OCI-LY1 (cell line): ENCODE data around the gene DICER1.

Source experiments
- H2AFZ ChIP-seq: fragments of 200-600 bp; sonication (generic), shearing (Covaris generic); 2 replicates; pipeline ENCODE4 v1.6.0; 2014; ENCODE audit warnings: antibody characterized with exemption, mild to moderate bottlenecking, low read length
- H3F3A ChIP-seq: fragments of 200-600 bp; sonication (generic), shearing (Covaris generic); 2 replicates; pipeline ENCODE4 v1.6.0; 2014; ENCODE audit warnings: mild to moderate bottlenecking, antibody characterized with exemption, low read length, moderate library complexity; ENCODE audit not compliant: insufficient read depth
- H3K27ac ChIP-seq: fragments of 200-600 bp; sonication (generic); 2 replicates; pipeline ENCODE4 v1.5.1; 2014; ENCODE audit warnings: low read length, mixed run types, mild to moderate bottlenecking, low read depth; ENCODE audit not compliant: poor library complexity, severe bottlenecking
- H3K27me3 ChIP-seq: fragments of 200-600 bp; sonication (generic); 2 replicates; pipeline ENCODE4 v1.6.0; 2014; ENCODE audit warnings: antibody characterized with exemption, mild to moderate bottlenecking, low read length, moderate library complexity; ENCODE audit not compliant: insufficient read depth
- H3K36me3 ChIP-seq: fragments of 200-600 bp; sonication (generic); 2 replicates; pipeline ENCODE4 v1.6.1; 2014; ENCODE audit warnings: mild to moderate bottlenecking, antibody characterized with exemption, low read length, moderate library complexity, mixed read lengths; ENCODE audit not compliant: insufficient read depth
- H3K4me1 ChIP-seq: fragments of 200-600 bp; sonication (generic); 2 replicates; pipeline ENCODE4 v1.5.1; 2014; ENCODE audit warnings: mild to moderate bottlenecking, low read length, moderate library complexity; ENCODE audit not compliant: insufficient read depth, severe bottlenecking
- H3K4me2 ChIP-seq: fragments of 200-600 bp; sonication (generic), shearing (Covaris generic); 2 replicates; pipeline ENCODE4 v1.6.1; 2014; ENCODE audit warnings: low read length
- H3K4me3 ChIP-seq: fragments of 200-600 bp; sonication (generic); 2 replicates; pipeline ENCODE4 v1.5.1; 2014; ENCODE audit warnings: low read length, low read depth, mild to moderate bottlenecking, mixed read lengths; ENCODE audit not compliant: poor library complexity, severe bottlenecking
- H3K79me2 ChIP-seq: fragments of 200-600 bp; shearing (Covaris generic); 2 replicates; pipeline ENCODE4 v1.6.1; 2016; ENCODE audit warnings: mixed run types, low read length, mixed read lengths; ENCODE audit not compliant: insufficient read depth
- H3K9ac ChIP-seq: fragments of 200-600 bp; sonication (generic), shearing (Covaris generic); 2 replicates; pipeline ENCODE4 v1.6.1; 2014; ENCODE audit warnings: mild to moderate bottlenecking, low read length, mixed read lengths
- H3K9me2 ChIP-seq: fragments of 200-600 bp; sonication (generic), shearing (Covaris generic); 2 replicates; pipeline ENCODE4 v1.6.1; 2014; ENCODE audit warnings: low read depth, mild to moderate bottlenecking, low read length, mixed read lengths
- H3K9me3 ChIP-seq: fragments of 200-600 bp; shearing (Covaris generic); 2 replicates; pipeline ENCODE4 v1.6.1; 2014; ENCODE audit warnings: low read length, mixed read lengths
- H4K20me1 ChIP-seq: fragments of 200-600 bp; sonication (generic), shearing (Covaris generic); 2 replicates; pipeline ENCODE4 v1.6.0; 2016; ENCODE audit warnings: mild to moderate bottlenecking, low read length; ENCODE audit not compliant: insufficient read depth
- CTCF ChIP-seq: fragments of 200-600 bp; sonication (generic), shearing (Covaris generic); IDR thresholded peaks from 2 replicates; pipeline ENCODE4 v1.5.1; 2017; ENCODE audit warnings: mild to moderate bottlenecking, antibody characterized with exemption, low read length, moderate library complexity, mixed read lengths
- EZH2 ChIP-seq: fragments of 200-600 bp; sonication (generic), shearing (Covaris generic); IDR thresholded peaks from 2 replicates; pipeline ENCODE4 v1.8.0; 2017; ENCODE audit warnings: borderline replicate concordance, mixed run types, mild to moderate bottlenecking, antibody characterized with exemption, low read length, moderate library complexity, mixed read lengths

The DICER1 gene

GRCh38 chr14:95056476-95056875 is 100.9 kb downstream of the DICER1 start:
- no peak overlapping the region for H3K4me3 ChIP-seq

GRCh38 chr14:95055318-95055717 is 102.0 kb downstream of the DICER1 start:
- Histone ChIP-seq H2AFZ (no peak overlapping the region), H3K9me3 (no peaks in the 10 kb centered on the region), H3K27ac (no peak overlapping the region), H3F3A (no peaks in the 10 kb centered on the region), H3K36me3 (no peaks in the 10 kb centered on the region), H3K9me2 (no peaks in the 10 kb centered on the region), H4K20me1 (no peaks in the 10 kb centered on the region), H3K4me3 (no peak overlapping the region), H3K79me2 (no peaks in the 10 kb centered on the region), H3K9ac (no peak overlapping the region), H3K4me1 (no peaks in the 10 kb centered on the region), H3K27me3 (no peaks in the 10 kb centered on the region; the same call in 1 of the 2 replicates), H3K4me2 (no peak overlapping the region)
- TF ChIP-seq EZH2 (no peak), CTCF (no peak)

More at GRCh38 chr14:95056476-95056875, 100.9 kb downstream of the DICER1 start:
- Histone ChIP-seq H3F3A (no peaks in the 10 kb centered on the region), H3K9me3 (no peaks in the 10 kb centered on the region), H3K79me2 (no peaks in the 10 kb centered on the region), H3K9me2 (no peaks in the 10 kb centered on the region), H3K9ac (no peak overlapping the region), H4K20me1 (no peaks in the 10 kb centered on the region), H3K4me2 (no peak overlapping the region), H3K4me1 (no peaks in the 10 kb centered on the region), H3K36me3 (no peaks in the 10 kb centered on the region), H3K27ac (no peak overlapping the region), H2AFZ (no peak overlapping the region), H3K27me3 (no peaks in the 10 kb centered on the region; the same call in 1 of the 2 replicates)
- TF ChIP-seq EZH2 (no peak), CTCF (no peak)

GRCh38 chr14:95054346-95055280 is 102.7 kb downstream of the DICER1 start:
- H4K20me1 ChIP-seq = no peaks in the 10 kb centered on the region
- H3K9me2 ChIP-seq = no peaks in the 10 kb centered on the region
- TF ChIP-seq EZH2 = no peak
- TF ChIP-seq CTCF = no peak
- H3K9ac ChIP-seq = no peak overlapping the region
- H3K4me1 ChIP-seq = no peaks in the 10 kb centered on the region
- no peak overlapping the region for H3K27ac ChIP-seq
- H3K9me3 ChIP-seq = no peaks in the 10 kb centered on the region
- H3K27me3 ChIP-seq = no peaks in the 10 kb centered on the region; the same call in 1 of the 2 replicates
- H3K79me2 ChIP-seq = no peaks in the 10 kb centered on the region
- no peaks in the 10 kb centered on the region for H3K36me3 ChIP-seq
- H2AFZ ChIP-seq = no peak overlapping the region
- H3F3A ChIP-seq = no peaks in the 10 kb centered on the region
- H3K4me2 ChIP-seq = no peak overlapping the region
- no peak overlapping the region for H3K4me3 ChIP-seq
